ENCODE results near the gene MIDN.

DNA sequence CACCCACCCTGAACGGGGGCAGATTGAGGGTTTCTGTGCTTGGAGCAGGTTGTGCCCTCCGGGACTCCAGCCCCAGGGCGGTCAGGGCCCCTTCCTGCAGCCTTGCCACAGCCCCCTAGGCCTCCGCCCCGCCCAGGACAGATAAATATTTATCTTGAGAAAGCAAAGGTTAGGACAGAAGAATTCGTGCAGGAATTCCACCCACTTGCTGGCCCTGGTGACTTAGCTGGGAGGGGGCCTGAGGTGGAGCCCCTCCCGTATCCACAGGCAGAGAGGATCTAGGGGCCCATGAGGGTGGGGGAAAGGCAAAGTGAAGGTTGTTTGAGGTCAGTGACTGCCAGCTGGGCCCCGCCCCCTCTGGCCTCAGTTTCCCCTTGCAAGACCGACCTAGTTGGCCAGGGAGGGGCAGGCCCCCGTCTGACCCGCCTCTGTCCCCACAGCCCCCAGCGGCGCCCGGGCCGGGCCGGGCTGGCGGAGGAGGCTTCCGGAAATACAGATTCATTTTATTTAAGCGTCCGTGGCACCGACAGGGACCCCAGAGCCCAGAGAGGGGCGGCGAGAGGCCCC is 5.2 kb downstream of the MIDN start:
- no peak for TF ChIP-seq CTCF (IDR thresholded peaks at IDR 0.05; ENCODE audit: extremely low read depth in 1 of 2, insufficient read depth in 1 of 2, low read depth in 1 of 2, low read length in 2 of 2)
- no peak for TF ChIP-seq POLR2AphosphoS5 (IDR thresholded peaks at IDR 0.05; ENCODE audit: insufficient read depth, low read depth, low read length)
- TF ChIP-seq MYC (IDR thresholded peaks at IDR 0.05; ENCODE audit: low read depth, low read length) = no peak
- no peak for TF ChIP-seq EZH2 (IDR thresholded peaks at IDR 0.05; ENCODE audit: borderline replicate concordance, low read depth, low read length, severe bottlenecking)
- TF ChIP-seq, protein P1, sequence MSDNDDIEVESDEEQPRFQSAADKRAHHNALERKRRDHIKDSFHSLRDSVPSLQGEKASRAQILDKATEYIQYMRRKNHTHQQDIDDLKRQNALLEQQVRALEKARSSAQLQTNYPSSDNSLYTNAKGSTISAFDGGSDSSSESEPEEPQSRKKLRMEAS (IDR thresholded peaks at IDR 0.05; ENCODE audit: insufficient read depth, insufficient read length) = no peak
- no peak for TF ChIP-seq POLR2A (IDR thresholded peaks at IDR 0.05; ENCODE audit: low read depth, low read length)
- no peak for TF ChIP-seq GATA2 (IDR thresholded peaks at IDR 0.05; ENCODE audit: insufficient read depth, insufficient read length, low read depth, low read length)

All from endothelial cell of umbilical vein (primary cell).